Urinary bladder (tissue), 4 donors: ENCODE data around the gene GOLGA8K. TPM values are rescaled to one million over a fixed set of nuclear protein-coding genes. Genes with fewer than 3 reads are reported as not detected.
"Not testable (repeated sequence)": the region's sequence is repeated elsewhere in the genome, so short reads cannot be mapped to it uniquely, and the experiment has no call there.

Experiments used
- DNase-seq: peaks from one replicate; pipeline ENCODE4 v3.0.0-alpha.2; 2015; ENCODE audit errors: extremely low spot score
- H3K27ac ChIP-seq: one replicate; pipeline ENCODE4 v1.5.1; 2013; ENCODE audit warnings: low read depth, mild to moderate bottlenecking, moderate library complexity
- H3K36me3 ChIP-seq: one replicate; pipeline ENCODE4 v1.6.1; 2013; ENCODE audit warnings: mild to moderate bottlenecking, moderate library complexity; ENCODE audit not compliant: insufficient read depth
- H3K4me1 ChIP-seq: one replicate; pipeline ENCODE4 v1.6.1; 2013; ENCODE audit warnings: mild to moderate bottlenecking, moderate library complexity; ENCODE audit not compliant: insufficient read depth
- H3K4me3 ChIP-seq: one replicate; pipeline ENCODE4 v1.5.1; 2013; ENCODE audit warnings: low read depth, low read length
- WGBS: extraction: QIAGEN DNeasy Blood & Tissue Kit; methylation state at CpG from one replicate; pipeline ENCODE4 v1.1.7; 2013; 5-methylcytosine and 5-hydroxymethylcytosine counted together
- polyA plus RNA-seq: library from polyadenylated mRNA; stranded (reverse); fragments of 200-250 nt; gene quantifications from one replicate; pipeline ENCODE4 v1.2.3, GENCODE V29; 2013
- total RNA-seq: library from RNA; depleted of rRNA; stranded (reverse); fragments of >200 nt; gene quantifications from one replicate; pipeline ENCODE4 v1.2.3, GENCODE V29; 2014
- donor health status: healthy with polysubstance abuse.
- donor health status: healthy.

The GOLGA8K gene, protein sequence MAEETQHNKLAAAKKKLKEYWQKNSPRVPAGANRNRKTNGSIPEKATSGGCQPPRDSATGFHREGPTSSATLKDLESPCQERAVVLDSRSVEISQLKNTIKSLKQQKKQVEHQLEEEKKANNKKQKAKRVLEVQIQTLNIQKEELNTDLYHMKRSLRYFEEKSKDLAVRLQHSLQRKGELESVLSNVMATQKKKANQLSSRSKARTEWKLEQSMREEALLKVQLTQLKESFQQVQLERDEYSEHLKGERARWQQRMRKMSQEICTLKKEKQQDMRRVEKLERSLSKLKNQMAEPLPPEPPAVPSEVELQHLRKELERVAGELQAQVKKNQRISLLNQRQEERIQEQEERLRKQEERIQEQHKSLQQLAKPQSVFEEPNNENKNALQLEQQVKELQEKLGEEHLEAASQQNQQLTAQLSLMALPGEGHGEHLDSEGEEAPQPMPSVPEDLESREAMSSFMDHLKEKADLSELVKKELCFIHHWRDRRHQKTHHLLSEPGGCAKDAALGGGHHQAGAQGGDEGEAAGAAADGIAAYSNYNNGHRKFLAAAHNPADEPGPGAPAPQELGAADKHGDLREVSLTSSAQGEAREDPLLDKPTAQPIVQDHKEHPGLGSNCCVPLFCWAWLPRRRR
- total RNA-seq (0.53 TPM), polyA plus RNA-seq (0.22 TPM)

DNA sequence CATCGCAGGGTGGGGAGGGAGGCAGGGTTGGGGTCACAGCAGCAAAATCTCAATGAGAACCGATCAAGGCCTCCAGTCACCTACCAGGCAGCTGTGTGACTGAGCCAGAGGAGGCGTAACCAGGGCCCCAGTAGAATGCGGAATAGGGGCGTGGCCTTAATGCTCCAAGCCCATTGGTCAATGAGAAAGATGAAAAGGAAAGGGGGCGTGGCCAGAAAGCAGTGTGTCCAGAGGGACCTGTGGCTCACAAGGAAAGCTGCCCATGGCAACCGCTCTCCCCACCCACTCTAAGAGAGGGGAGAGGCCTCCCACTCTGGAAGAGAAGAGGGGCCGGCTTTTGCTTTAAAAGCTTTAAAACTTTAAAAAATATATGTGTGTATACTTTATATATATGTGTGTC is at the start of gene GOLGA8K:
Gene GOLGA8K, minus strand, starts transcription at position 101 of the 400 bp plus-strand sequence. Its CDS starts 98 bp downstream, at position 3.
- DNase-seq, result not testable (repeated sequence)
- no CpG with 5 or more reads among the region's 8 CpGs for WGBS

GRCh38 chr15:32440445-32440977 is 37.4 kb upstream of the GOLGA8K start:
- H3K27ac ChIP-seq, H3K4me3 ChIP-seq, H3K36me3 ChIP-seq, H3K4me1 ChIP-seq, DNase-seq: not testable (repeated sequence)
- 25% methylated on average over 5 of the region's 12 CpGs for WGBS

More for the DNA sequence above, at the start of gene GOLGA8K:
- H3K36me3 ChIP-seq, H3K4me3 ChIP-seq, H3K4me1 ChIP-seq, H3K27ac ChIP-seq: not testable (repeated sequence)

DNA sequence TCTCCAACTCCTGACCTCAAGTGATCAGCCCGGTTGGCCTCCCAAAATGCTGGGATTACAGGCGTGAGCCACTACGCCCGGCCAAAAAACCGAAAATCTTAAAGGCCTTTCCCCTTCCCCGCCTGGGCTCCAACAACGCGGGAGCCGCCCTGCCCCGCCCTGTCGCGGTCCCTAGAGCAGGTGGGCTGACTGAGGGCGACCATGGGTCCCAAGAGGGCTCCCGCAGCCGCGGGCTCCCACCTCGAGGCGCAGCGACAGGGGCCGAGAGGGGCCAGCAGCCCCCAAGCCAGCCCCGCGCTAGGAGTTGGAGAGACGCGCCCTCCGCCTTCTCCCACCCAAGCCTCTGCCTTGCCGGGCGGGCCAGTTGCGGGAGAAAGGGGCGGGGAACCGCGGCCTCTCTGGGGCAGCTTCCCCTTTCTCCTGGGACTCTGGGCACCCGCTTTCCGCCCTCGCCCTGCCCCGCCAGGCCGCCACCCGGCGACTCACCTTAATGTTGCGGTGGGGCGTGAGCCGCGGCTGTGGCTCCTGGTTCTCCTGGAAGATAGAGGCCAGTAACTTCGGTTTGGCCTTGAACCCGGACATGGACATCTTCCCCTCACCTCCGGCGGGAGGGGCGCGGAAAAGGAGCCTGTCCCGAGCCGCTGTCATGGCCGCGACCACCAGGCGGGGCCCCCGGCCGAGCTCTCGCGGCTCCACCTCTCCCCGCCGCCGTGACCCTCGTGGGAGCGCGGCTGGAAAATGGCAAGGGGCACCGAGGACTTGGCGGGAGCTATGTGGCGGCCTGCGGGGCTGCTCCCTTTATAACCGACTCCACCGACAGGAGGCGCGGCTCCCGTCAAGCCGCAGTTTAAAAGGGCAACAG is 31.2 kb upstream of the GOLGA8K start:
- DNase-seq, H3K27ac ChIP-seq, H3K4me1 ChIP-seq, H3K4me3 ChIP-seq, H3K36me3 ChIP-seq: not testable (repeated sequence)
- no CpG with 5 or more reads among the region's 73 CpGs for WGBS

DNA sequence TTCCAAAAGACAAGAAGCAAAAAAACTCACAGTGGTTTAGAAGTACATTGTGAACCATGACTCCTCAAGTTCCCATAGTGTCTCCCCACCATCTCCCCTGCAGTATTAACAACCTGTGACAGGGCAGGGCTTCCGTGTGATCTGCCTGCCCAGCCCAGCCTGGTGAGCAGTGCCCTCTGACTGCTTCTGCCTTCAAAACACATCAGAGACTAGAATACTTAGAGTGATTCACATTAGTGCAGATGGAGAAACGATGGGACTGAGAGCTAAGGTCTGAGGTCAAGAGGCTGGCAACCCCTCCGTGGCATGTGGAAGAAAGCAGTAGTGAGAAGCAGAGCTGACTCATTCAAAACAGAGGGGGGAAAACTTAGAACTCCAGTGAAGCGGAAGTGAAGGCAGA is 24.5 kb upstream of the GOLGA8K start:
- DNase-seq, H3K36me3 ChIP-seq, H3K4me3 ChIP-seq, H3K4me1 ChIP-seq, H3K27ac ChIP-seq: not testable (repeated sequence)
- 60% methylated on average over 1 of the region's 4 CpGs for WGBS

- not testable (repeated sequence) for H3K4me1 ChIP-seq, H3K27ac ChIP-seq, DNase-seq, H3K36me3 ChIP-seq, H3K4me3 ChIP-seq
- WGBS, result 70% methylated on average over 4 of the region's 4 CpGs
Measured at GRCh38 chr15:32426511-32426910, 23.4 kb upstream of the GOLGA8K start.

DNA sequence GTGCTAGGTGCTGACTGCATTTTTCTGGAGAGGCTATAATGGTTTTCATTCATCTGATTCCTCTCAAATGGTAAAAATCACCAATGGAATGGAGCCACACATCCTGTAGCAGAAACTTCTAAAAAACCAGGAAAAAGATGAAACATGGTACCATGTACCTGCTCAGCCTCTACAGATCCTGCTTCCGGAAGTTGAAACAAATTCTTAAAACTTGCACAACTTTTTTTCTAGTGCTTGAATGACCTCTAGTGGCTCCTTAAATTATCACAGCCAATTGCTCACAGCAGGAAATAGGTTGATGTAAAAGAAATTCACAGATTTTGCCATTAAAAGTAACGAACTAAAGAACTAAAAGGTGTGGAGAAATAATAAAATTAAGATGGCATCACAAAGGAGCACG is 4.8 kb upstream of the GOLGA8K start:
- WGBS, result 0% methylated on average over 2 of the region's 3 CpGs
- not testable (repeated sequence) for H3K27ac ChIP-seq

DNA sequence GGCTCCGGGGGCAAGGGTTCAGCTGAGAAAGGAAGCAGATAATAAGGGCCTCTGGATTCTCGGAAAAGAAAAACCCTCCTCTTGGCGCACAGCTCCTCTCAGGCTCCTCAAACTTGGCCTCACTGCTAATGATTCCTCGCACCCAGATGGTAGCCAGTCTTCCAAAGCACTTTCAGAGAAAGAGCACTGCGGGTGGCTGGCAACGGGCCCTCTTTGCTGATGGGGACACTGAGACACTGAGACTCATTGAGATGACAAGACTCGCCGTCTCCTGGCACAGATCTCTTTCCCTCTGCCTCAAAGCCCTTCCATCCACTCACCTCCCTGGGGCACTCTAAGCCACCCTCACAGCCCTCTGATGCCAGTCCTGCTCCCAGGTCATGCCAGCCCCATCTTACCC is 6.6 kb downstream of the GOLGA8K start:
- 86% methylated on average over 3 of the region's 8 CpGs for WGBS
- not testable (repeated sequence) for H3K4me3 ChIP-seq, H3K36me3 ChIP-seq, DNase-seq, H3K27ac ChIP-seq, H3K4me1 ChIP-seq

More for the DNA sequence above, 4.8 kb upstream of the GOLGA8K start:
- not testable (repeated sequence) for H3K4me3 ChIP-seq, H3K36me3 ChIP-seq, DNase-seq, H3K4me1 ChIP-seq

DNA sequence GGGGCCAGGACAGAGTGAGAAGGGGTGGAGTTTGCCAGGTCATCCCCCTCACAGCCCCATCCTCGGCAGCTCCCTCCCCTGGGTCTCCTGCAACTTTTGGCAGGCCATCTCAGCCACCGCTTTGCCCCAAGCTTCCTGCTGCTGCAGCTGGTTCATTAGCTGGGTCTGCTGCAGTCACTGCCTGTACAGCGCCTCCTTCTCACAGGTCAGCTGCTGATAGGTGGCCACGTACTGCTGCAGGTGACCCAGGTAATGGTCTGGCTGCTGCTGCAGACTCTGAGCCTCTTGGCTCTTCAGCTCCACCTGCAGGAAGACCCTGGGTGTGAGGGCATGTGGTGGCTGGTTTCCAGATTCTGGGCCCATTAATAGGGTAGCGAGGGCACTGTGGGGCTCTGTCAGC is 8.3 kb downstream of the GOLGA8K start:
- not testable (repeated sequence) for DNase-seq, H3K27ac ChIP-seq, H3K4me1 ChIP-seq, H3K4me3 ChIP-seq, H3K36me3 ChIP-seq
- WGBS, result 61% methylated on average over 3 of the region's 5 CpGs

- not testable (repeated sequence) for H3K4me1 ChIP-seq, H3K36me3 ChIP-seq, DNase-seq, H3K27ac ChIP-seq, H3K4me3 ChIP-seq
- WGBS, result 89% methylated on average over 3 of the region's 14 CpGs
Measured at GRCh38 chr15:32388050-32388648, 14.9 kb downstream of the GOLGA8K start.

DNA sequence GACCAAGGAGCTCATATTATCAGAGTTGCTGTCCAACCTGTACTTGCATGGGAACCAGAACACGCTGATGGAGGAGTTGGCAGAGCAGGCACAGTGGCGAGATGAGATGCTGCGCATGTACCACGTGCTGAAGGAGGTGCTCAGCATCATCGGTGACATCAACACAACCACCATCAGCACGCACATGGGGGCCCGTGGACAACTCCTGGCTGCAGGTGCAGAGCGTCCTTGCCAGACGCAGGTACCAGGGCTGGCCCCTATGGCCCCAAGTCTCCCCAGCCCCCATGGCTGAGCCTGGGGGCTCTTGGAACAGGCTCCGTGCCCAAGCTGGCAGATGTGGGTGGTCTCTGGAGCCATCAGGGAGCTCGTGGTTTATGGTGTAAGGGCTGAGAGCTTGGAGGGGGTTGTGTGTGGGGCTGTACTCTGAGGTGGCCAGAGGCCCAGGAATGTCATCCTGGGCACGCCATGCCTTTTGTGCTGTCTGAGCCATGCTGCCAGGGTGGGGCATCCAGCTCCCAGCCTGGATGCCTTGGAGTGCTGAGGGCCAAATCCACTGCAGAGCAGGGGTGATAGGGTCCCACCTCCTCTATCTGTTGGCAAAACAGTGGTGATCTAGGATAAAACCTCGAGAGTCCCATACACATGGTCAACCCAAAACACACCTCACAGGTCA is 17.1 kb downstream of the GOLGA8K start:
- 90% methylated on average over 7 of the region's 13 CpGs for WGBS
- not testable (repeated sequence) for H3K4me1 ChIP-seq, H3K27ac ChIP-seq, DNase-seq, H3K4me3 ChIP-seq, H3K36me3 ChIP-seq

- H3K4me3 ChIP-seq, H3K4me1 ChIP-seq, DNase-seq, H3K36me3 ChIP-seq, H3K27ac ChIP-seq: not testable (repeated sequence)
- no CpG with 5 or more reads among the region's 2 CpGs for WGBS
Measured at GRCh38 chr15:32374185-32374584, 28.9 kb downstream of the GOLGA8K start.

GRCh38 chr15:32373707-32374106 is 29.4 kb downstream of the GOLGA8K start:
- H3K4me1 ChIP-seq, DNase-seq, H3K4me3 ChIP-seq, H3K27ac ChIP-seq, H3K36me3 ChIP-seq: not testable (repeated sequence)
- WGBS, result no CpG with 5 or more reads among the region's 6 CpGs

DNA sequence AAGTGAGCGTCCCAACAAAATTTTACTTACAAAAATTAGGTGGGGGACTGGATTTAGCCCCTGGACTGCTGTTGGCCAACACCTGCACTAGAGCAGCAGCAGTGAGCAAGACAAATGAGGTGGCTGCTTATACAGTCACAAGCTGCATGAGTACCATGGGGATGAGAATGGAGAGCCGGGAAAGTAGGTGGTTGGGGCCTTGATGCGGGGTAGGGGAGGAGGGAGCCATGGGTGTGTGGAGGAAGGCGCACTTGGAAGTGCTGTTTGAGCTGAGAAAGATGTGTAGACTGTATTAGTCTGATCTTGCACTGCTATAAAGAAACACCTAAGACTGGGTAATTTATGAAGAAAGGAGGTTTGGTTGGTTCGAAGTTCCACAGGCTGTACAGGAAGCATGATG is 31.0 kb downstream of the GOLGA8K start:
- H3K36me3 ChIP-seq, H3K4me1 ChIP-seq, DNase-seq, H3K4me3 ChIP-seq, H3K27ac ChIP-seq: not testable (repeated sequence)
- 94% methylated on average over 3 of the region's 5 CpGs for WGBS
